Esophagus squamous epithelium (tissue), 4 donors: Measurements from ENCODE around the gene QRSL1.

Experiments
- POLR2A ChIP-seq, 4 donors: fragments of 450-650 bp; IDR thresholded peaks; one replicate each; pipeline ENCODE4 v1.6.1; 2017; ENCODE audit warnings: antibody characterized with exemption in 4 of 4, mild to moderate bottlenecking in 4 of 4, moderate library complexity in 3 of 4
- TF ChIP-seq, protein P1 (sequence below), 6 experiments: fragments of 450-650 bp in 4 of 6; fragments of 200-600 bp in 2 of 6; sonication (generic) in 2 of 6; IDR thresholded peaks; one replicate each; pipeline ENCODE4 v1.5.1; 2016 to 2019; ENCODE audit warnings: antibody characterized with exemption in 6 of 6, mild to moderate bottlenecking in 4 of 6, moderate library complexity in 4 of 6

DNA sequence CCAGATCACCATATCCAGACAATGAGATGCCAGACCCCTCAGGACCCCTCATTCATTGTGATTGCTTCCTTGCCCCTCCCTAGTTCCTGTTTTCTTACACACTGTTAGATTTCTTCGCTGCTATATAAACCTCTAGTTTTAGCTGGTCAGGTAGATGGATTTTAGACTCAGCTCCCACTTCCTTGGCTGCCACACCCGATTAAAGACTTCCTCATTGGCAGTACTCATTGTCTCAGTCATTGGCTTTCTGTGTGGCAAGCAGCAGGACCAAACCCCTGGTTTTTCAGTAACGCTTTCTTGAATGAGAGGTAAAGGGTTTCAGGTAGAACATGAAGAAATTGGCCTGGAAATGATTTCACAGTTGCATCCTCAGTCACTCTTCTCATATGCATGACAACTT lies 47.9 kb downstream of the QRSL1 start:
- TF ChIP-seq POLR2A (IDR thresholded peaks at IDR 0.05) = no peak
- TF ChIP-seq, protein P1, sequence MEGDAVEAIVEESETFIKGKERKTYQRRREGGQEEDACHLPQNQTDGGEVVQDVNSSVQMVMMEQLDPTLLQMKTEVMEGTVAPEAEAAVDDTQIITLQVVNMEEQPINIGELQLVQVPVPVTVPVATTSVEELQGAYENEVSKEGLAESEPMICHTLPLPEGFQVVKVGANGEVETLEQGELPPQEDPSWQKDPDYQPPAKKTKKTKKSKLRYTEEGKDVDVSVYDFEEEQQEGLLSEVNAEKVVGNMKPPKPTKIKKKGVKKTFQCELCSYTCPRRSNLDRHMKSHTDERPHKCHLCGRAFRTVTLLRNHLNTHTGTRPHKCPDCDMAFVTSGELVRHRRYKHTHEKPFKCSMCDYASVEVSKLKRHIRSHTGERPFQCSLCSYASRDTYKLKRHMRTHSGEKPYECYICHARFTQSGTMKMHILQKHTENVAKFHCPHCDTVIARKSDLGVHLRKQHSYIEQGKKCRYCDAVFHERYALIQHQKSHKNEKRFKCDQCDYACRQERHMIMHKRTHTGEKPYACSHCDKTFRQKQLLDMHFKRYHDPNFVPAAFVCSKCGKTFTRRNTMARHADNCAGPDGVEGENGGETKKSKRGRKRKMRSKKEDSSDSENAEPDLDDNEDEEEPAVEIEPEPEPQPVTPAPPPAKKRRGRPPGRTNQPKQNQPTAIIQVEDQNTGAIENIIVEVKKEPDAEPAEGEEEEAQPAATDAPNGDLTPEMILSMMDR (IDR thresholded peaks at IDR 0.05) = no peak
